C4-2B (cell line): ENCODE results near the gene ZSCAN5A.

Experiments
- CTCF ChIP-seq: fragments of 450-650 bp; conservative IDR thresholded peaks from 2 replicates; pipeline ENCODE4 v1.5.1; 2017; ENCODE audit warnings: mild to moderate bottlenecking
- ZFX ChIP-seq: fragments of 450-650 bp; IDR thresholded peaks from 2 replicates; pipeline ENCODE4 v1.6.1; 2017

GRCh38 chr19:56295531-56296455, 18.8 kb downstream of the ZSCAN5A start:
- no peak for TF ChIP-seq CTCF
- no peak for TF ChIP-seq ZFX
